DMS 273 treated with DMSO at 0.1 percent for 48 hours (cell line): Measurements from ENCODE around the gene ARRDC2.
"Not testable (repeated sequence)": the region's sequence is repeated elsewhere in the genome, so short reads cannot be mapped to it uniquely, and the experiment has no call there.

Experiments
- DNase-seq: peaks from one replicate; lab custom pipeline; 2025; lab: John Stamatoyannopoulos, UW

ARRDC2 gene

GRCh38 chr19:17989425-17990094 lies 18.4 kb upstream of the ARRDC2 start:
- no peak for DNase-seq

DNA sequence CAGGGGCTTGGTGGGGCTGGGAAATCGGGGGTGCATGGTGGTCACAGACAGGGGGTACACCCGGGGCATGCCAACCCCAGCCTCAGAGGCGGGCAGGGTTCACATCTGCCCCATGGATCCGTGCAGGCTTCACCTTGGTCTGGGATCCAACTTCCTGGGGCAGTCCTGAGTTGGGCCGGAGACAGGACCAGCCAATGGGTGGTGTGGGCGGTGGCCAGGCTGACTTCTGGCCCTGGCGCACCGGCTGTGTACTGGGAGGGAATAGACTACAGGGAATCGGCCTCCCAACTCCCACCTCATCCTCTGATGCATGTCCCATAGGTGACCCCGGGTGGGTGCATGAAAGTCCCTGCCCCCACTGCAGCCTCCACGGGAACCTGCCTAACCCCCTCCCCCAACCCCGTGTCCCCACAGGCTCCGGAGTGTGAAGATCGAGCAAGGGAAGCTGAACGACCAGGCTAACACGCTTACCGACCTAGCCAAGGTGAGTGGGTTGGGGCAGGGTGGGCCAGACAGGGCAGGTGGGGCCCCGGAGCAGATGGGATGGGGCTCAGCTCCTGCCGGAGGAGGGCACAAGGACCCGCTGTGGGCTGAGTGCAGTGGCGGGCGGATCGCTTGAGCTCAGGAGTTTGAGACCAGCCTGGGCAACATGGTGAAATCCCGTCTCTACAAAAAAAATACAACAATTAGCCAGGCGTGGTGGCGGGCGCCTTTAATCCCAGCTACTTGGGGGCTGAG lies 14.7 kb upstream of the ARRDC2 start:
- no peak for DNase-seq

DNA sequence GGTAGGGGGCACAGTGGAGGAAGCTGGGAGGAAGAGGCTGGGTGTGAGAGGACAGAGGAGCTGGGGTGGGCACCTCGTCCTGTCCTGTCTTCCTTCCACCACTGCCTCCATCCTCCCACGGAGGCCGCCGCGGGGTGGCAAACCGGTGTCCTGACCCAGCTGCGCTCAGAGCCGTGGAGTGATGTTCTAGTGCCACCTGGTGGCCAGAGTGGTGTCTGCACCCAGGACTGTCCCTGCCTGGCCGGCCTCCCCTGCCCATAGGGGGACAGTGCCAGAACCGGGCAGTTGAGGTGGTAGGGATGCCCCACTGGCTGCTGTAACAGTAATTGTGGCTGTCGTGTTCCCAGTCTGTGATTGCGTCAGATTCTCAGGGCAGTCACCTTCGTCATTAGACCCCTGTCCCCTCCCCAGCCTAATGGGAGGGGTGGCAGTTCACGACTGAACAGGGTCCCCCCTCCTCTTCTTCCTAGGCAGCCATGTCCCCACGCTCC lies 11.1 kb upstream of the ARRDC2 start:
- no peak for DNase-seq

DNA sequence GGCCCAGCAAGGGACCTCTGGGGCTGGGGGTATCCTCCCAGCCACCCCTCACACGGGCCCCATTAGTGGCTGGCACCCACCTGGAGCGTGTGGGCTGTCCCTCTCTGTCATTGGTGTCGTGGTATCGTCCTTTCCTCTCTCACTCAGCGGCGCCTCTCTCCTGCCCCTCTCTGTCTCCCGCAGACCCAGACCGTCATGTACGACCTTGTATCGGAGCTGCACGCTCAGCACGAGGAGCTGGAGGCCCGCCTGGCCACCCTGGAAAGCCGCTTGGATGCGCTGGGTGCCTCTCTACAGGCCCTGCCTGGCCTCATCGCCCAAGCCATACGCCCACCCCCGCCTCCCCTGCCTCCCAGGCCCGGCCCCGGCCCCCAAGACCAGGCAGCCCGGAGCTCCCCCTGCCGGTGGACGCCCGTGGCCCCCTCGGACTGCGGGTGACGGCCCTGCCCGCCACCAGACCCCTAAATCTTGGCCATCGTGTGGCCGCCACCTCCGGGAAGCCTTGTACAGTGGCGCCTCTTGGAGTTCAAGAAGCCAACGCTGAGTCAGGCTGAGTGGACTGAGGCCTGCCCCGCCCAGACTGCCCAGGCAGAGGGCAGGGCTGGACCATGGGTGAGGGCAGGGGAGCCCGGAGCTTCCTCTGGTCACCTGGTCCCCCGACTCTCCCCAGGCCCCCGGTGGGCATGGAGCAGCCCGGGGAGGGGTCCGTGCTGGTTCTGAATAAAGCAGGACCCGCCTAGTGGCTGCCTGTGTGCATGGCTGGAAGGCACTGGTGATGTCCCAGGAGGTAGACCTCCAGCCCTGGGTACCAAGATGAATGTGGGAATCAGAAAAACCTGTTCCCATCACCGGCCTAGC lies 9.8 kb upstream of the ARRDC2 start:
- DNase-seq, result no peak

DNA sequence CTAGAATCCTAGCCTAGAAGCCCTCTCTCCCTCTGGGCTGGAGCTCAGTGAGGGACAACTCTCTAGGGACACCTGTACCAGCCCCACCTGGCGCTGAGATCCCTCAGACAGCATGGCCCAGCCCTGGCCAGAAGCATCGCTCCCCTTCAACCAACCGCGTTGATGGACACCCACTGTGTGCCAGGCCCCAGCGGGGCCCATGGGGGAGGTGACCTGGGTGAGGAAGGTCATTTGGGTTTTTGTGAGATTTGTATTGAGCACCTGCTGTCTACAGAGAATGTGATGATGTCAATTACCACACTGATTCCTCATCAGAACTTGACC lies 9.2 kb upstream of the ARRDC2 start:
- no peak for DNase-seq

GRCh38 chr19:17999684-18000479 lies 8.1 kb upstream of the ARRDC2 start:
- DNase-seq, result no peak

DNA sequence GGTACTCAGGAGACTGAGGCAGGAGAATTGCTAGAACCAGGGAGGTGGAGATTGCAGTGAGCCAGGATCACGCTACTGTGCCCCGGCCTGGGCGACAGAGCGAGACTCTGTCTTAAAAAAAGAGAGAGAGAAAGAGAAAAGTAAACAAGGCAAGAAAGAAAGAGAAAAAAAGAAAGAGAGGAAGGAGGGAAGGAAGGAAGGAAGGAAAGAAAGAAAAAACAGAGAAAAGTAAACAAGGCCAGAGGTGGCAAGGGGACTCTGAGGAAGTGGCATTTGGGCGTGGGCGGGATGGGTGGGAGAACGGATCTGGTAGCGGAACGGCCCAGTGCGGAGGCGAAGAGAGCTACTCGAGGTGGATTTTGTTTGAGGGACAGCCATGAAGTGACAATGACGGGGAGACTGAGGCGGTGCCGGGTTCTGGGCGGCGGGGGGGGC lies 7.5 kb upstream of the ARRDC2 start:
- DNase-seq, result no peak

- no peak for DNase-seq
Observed at GRCh38 chr19:18000915-18001776, 6.8 kb upstream of the ARRDC2 start.

DNA sequence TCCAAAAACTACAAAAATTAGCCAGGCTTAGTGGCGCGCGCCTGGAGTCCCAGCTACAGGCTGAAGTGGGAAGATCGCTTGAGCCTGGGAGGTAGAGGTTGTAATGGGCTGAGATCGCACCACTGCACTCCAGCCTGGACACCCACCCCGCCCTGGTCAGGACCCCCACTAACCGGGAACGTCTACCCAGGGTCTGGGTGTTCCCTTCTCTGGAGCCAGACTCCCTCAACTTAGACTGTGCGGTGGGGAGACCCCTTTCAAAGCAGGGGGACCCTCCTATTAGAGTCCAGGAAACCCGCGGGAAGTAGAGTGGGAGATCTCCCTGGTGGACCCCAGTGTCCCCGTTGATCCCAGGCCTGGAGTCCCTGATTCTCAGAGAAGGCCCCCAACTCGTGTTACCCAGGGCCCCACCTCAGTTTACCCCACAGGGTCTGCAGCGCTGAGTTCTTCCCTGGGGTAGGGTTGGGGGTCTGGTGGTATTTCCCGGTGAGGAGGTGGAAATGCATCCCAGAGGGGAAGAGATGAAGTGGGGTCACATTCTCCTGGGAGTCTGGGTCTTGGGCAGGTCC lies 6.1 kb upstream of the ARRDC2 start:
- DNase-seq, result no peak

- DNase-seq, result no peak
Observed at GRCh38 chr19:18002347-18002850, 5.6 kb upstream of the ARRDC2 start.

GRCh38 chr19:18005750-18006149 lies 2.2 kb upstream of the ARRDC2 start:
- DNase-seq, result not testable (repeated sequence)

DNA sequence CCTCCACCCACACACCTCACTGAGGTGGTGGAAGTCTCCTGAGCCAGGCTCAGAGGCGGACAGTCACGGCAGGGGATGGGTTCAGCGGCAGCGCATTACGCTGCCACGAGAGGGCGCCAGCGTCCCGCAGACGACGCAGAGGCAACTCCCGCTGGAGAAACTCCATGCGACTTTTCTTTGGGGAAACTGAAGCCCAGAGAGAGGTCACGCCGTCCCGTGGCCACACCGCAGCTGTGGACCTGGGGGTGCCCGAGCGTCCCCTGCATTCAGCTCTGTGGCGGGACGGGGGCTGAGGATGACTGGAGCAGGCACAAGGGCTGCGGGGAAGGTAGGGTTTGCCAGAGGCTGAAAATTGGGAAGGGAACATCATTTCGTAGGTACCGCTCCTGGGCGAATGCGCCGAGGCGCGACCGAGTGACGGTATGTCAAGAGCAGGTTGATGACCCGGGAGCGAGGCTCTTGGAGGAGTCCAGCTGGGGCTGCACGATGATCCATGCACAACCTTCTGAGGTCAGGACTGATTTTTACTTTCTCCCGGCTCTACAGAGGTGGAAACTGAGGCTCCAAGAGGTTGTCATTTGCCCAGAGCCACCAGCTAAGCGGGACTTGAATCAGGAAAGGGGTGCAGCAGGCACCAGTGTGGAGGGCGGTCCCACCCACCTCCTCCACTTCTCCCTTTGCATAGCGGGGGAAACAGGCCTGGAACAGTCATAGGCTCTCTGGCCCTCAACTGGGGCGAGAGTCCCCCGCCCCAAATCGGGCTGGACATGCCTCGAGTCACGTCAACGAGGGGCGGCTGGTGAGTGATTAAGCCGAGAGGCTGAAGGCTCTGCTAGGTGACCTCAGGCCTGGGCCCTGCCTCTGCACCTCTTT lies 690 bp upstream of the ARRDC2 start:
- DNase-seq, result peak; percentile 33

- no peak for DNase-seq
Observed at GRCh38 chr19:18008814-18009213, 844 bp downstream of the ARRDC2 start.

DNA sequence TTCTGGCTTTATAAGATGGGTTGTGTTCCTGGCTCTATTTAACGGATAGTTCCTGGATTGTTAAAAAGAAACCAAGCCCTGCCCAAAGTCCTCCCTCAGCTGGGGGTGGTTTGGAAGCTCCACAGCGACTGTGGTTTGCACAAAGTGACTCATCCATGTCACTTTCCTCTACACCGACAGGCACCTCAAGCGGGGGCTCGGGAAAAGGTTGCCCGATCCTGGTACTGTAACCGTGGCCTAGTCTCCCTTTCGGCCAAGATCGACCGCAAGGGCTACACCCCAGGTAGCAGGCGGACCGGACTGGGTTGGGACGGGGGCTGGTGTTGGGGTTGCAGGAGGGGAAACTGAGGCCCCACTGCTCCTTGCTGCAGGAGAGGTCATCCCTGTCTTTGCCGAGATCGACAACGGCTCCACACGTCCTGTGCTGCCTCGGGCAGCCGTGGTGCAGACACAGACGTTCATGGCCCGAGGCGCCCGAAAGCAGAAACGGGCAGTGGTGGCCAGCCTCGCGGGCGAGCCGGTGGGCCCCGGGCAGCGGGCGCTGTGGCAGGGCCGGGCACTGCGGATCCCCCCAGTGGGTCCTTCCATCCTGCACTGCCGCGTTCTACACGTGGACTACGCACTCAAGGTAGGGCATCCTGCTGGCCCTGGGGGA lies 1.6 kb downstream of the ARRDC2 start:
- no peak for DNase-seq

DNA sequence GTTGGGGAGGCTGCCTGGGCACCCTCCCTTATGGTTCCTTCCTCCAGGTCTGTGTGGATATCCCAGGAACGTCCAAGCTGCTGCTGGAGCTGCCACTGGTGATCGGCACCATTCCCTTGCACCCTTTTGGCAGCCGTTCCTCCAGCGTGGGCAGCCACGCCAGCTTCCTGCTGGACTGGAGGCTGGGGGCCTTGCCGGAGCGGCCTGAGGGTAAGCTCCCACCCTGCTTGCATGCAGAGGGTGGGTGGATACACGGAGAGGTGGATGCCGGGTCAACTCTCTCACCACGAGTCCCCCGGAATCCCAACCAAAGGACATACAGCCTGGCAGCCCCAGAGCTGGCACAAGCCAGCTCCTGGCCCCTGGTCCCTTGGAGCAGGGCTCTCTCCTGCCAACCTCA lies 2.2 kb downstream of the ARRDC2 start:
- no peak for DNase-seq

- DNase-seq, result no peak
Observed at GRCh38 chr19:18013210-18014111, 5.5 kb downstream of the ARRDC2 start.

DNA sequence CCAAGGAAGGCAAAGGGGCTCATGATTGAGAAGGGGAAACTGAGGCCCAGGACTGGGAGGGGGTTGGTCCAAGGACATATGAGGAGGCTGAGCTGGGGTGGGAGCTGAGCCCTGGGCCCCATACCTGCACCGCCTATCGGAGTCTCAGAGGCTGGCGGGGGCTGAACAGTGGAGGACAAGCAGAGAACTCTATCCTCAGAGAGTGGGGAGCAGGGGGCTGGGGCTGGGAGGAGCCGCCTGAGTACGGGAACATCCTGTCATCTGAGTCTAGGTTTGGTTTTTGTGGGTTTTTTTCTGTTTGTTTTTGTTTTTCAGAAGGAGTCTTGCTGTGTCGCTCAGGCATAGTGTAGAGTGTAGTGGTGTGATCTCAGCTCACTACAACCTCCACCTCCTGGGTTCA lies 6.2 kb downstream of the ARRDC2 start:
- no peak for DNase-seq
